A549 (cell line): Measurements from ENCODE around the gene MAP2. TPM values are rescaled to one million over a fixed set of nuclear protein-coding genes. Genes with fewer than 3 reads are reported as not detected.

Experiments
- ATAC-seq, 2 experiments: fragments of 200-7000 bp in 1 of 2; fragments of >200 bp in 1 of 2; cut with Nextera tagmentation in 1 of 2; cut with Tn5 transposase in 1 of 2; 3 replicates each; pipeline versions ENCODE4 v1.8.0 to v1.9.1; 2018 to 2020; ENCODE audit warnings: mild to moderate bottlenecking in 1 of 2, moderate library complexity in 1 of 2
- CTCF ChIA-PET: fragments of 300-600 bp; sonication (Branson Sonifier 250); formaldehyde crosslinking; extraction: SDS; loops from one replicate; lab custom pipeline; 2021; ENCODE audit warnings: antibody characterized with exemption, inconsistent platforms; lab: Yijun Ruan, JAX
- POLR2A ChIA-PET: fragments of 350-600 bp; formaldehyde crosslinking; extraction: SDS; loops from one replicate; lab custom pipeline; 2021; ENCODE audit warnings: antibody characterized with exemption, inconsistent platforms; lab: Yijun Ruan, JAX
- DNase-seq, 2 experiments: peaks; one replicate each; pipeline versions ENCODE4 v3.0.0 to v3.0.0-alpha.2; 2011 to 2016; ENCODE audit warnings: low read depth in 1 of 2, low spot score in 1 of 2
- FAIRE-seq: peaks from 2 replicates; lab custom pipeline; 2011; peaks lifted over from hg19 to GRCh38; lab: Jason Lieb, UNC
- H3K27ac ChIP-seq, 2 experiments: fragments of >200 bp; sonication (Bioruptor Twin); formaldehyde crosslinking; 3 replicates each; pipeline ENCODE4 v1.5.1; 2016 to 2017
- H3K4me1 ChIP-seq: fragments of >200 bp; sonication (Bioruptor Twin); formaldehyde crosslinking; 3 replicates; pipeline ENCODE4 v1.6.1; 2016
- H3K4me2 ChIP-seq: fragments of >200 bp; sonication (Bioruptor Twin); formaldehyde crosslinking; 3 replicates; pipeline ENCODE4 v1.6.1; 2016
- H3K4me3 ChIP-seq: fragments of >200 bp; sonication (Bioruptor Twin); formaldehyde crosslinking; 3 replicates; pipeline ENCODE4 v1.5.1; 2016
- H3K9me3 ChIP-seq: fragments of >200 bp; sonication (Bioruptor Twin); formaldehyde crosslinking; 3 replicates; pipeline ENCODE4 v1.6.1; 2016
- BHLHE40 ChIP-seq: IDR thresholded peaks from 2 replicates; pipeline ENCODE4 v1.6.1; 2012; ENCODE audit warnings: low read depth, low read length, inconsistent platforms
- CEBPB ChIP-seq, 2 experiments: fragments of >200 bp in 1 of 2; sonication (Bioruptor Twin) in 1 of 2; formaldehyde crosslinking in 1 of 2; IDR thresholded peaks; 2 replicates each; pipeline ENCODE4 v1.6.1; 2012 to 2016
- CHD2 ChIP-seq: fragments of 150-350 bp; IDR thresholded peaks from 2 replicates; pipeline ENCODE4 v1.6.1; 2014; ENCODE audit warnings: low read length; ENCODE audit not compliant: partially characterized antibody
- HOXA7 ChIP-seq: fragments of 250-450 bp; sonication (Bioruptor Pico); IDR thresholded peaks from 2 replicates; pipeline ENCODE4 v1.5.0; 2020; ENCODE audit warnings: mild to moderate bottlenecking, moderate library complexity
- HOXB5 ChIP-seq: fragments of 250-450 bp; sonication (Bioruptor Pico); IDR thresholded peaks from 2 replicates; pipeline ENCODE4 v1.5.0; 2020; ENCODE audit warnings: mild to moderate bottlenecking, moderate library complexity
- MAFK ChIP-seq: fragments of 450-650 bp; IDR thresholded peaks from 2 replicates; pipeline ENCODE4 v1.6.1; 2014; ENCODE audit not compliant: partially characterized antibody
- NPAS2 ChIP-seq: fragments of 250-450 bp; sonication (Bioruptor Pico); IDR thresholded peaks from 2 replicates; pipeline ENCODE4 v1.8.0; 2022; ENCODE audit warnings: mild to moderate bottlenecking, moderate library complexity, borderline replicate concordance
- NR3C1 ChIP-seq: fragments of >200 bp; sonication (Bioruptor Twin); formaldehyde crosslinking; IDR thresholded peaks from 3 replicates; pipeline ENCODE4 v1.6.1; 2017
- PHF8 ChIP-seq: fragments of 200-600 bp; sonication (generic); IDR thresholded peaks from 2 replicates; pipeline ENCODE4 v1.6.1; 2016; ENCODE audit warnings: low read depth, mild to moderate bottlenecking, antibody characterized with exemption, moderate library complexity, borderline replicate concordance
- RARB ChIP-seq: fragments of 250-450 bp; sonication (Bioruptor Pico); IDR thresholded peaks from 2 replicates; pipeline ENCODE4 v1.8.0; 2021; ENCODE audit warnings: mild to moderate bottlenecking, moderate library complexity
- RCOR1 ChIP-seq: fragments of 150-350 bp; IDR thresholded peaks from 2 replicates; pipeline ENCODE4 v1.6.1; 2014; ENCODE audit warnings: antibody characterized with exemption, low read length, low read depth
- RFX5 ChIP-seq: fragments of 450-650 bp; IDR thresholded peaks from 2 replicates; pipeline ENCODE4 v1.7.1; 2014; ENCODE audit warnings: antibody characterized with exemption, mild to moderate bottlenecking, moderate library complexity
- SMC3 ChIP-seq: fragments of >200 bp; sonication (Bioruptor Twin); formaldehyde crosslinking; IDR thresholded peaks from 3 replicates; pipeline ENCODE4 v1.6.1; 2018; ENCODE audit warnings: inconsistent platforms
- ZNF302 ChIP-seq: fragments of 250-450 bp; sonication (Bioruptor Pico); IDR thresholded peaks from 2 replicates; pipeline ENCODE4 v1.9.0; 2021; ENCODE audit warnings: inconsistent platforms, mild to moderate bottlenecking, moderate library complexity
- whole genome bisulfite sequencing: methylation state at CpG from one replicate; pipeline ENCODE4 v1.1.6; 2017; ENCODE audit errors: missing lambda C conversion rate; 5-methylcytosine and 5-hydroxymethylcytosine counted together
- polyA plus RNA-seq, 4 experiments: library from polyadenylated mRNA; depleted of rRNA in 3 of 4; stranded (reverse); fragments of >200 nt; fragmentation: RNase III in 1 of 4; extraction: RNeasy Plus Mini Kit Qiagen cat#74134 plus additional on column Dnase treatment in 1 of 4; gene quantifications; 2 replicates in 3 of 4; 3 replicates in 1 of 4; pipeline ENCODE4 v1.2.3, GENCODE V29; 2011 to 2017
- TF ChIP-seq, protein P1 (sequence below): fragments of 450-650 bp; IDR thresholded peaks from 2 replicates; pipeline ENCODE4 v1.6.1; 2014; ENCODE audit warnings: antibody characterized with exemption
- TF ChIP-seq, protein P2 (sequence below): fragments of 250-450 bp; sonication (Bioruptor Pico); IDR thresholded peaks from 2 replicates; pipeline ENCODE4 v1.5.0; 2020; ENCODE audit warnings: low read depth, mild to moderate bottlenecking, moderate library complexity
- TF ChIP-seq, protein P3 (sequence below): fragments of >200 bp; sonication (Bioruptor Twin); formaldehyde crosslinking; IDR thresholded peaks from 3 replicates; pipeline ENCODE4 v1.5.1; 2016
- TF ChIP-seq, protein P4 (sequence below): fragments of >200 bp; sonication (Bioruptor Twin); formaldehyde crosslinking; IDR thresholded peaks from 2 replicates; pipeline ENCODE4 v1.6.1; 2016

The MAP2 gene
- polyA plus RNA-seq, 2 of the 4 experiments (the other 2 are of a cell fraction), result 0.53 to 1.8 TPM

DNA sequence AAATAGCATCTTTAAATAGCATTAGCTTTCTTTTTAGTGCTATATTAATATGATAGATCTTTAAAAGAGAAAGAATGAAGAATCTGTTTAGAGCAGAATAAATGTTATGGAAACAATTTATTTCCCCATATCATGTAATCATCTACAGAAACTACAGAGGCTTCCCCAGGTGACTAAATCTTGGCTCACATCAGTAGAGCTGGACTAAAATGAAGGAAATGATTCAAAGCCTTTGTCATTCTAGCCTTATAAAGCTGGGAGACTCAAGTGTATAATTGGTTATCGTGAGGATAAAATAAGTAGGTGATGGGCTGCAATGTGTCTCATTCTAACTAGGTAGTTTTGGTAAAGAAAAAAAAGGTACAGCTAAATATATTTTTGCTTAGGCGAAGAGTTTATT, 264.5 kb downstream of the MAP2 start (continued):
- no peak for TF ChIP-seq SMC3
- TF ChIP-seq RFX5, result no peak
- TF ChIP-seq, protein P1, sequence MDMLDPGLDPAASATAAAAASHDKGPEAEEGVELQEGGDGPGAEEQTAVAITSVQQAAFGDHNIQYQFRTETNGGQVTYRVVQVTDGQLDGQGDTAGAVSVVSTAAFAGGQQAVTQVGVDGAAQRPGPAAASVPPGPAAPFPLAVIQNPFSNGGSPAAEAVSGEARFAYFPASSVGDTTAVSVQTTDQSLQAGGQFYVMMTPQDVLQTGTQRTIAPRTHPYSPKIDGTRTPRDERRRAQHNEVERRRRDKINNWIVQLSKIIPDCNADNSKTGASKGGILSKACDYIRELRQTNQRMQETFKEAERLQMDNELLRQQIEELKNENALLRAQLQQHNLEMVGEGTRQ, result no peak
- no peak for TF ChIP-seq RCOR1
- TF ChIP-seq MAFK, result no peak
- no peak for TF ChIP-seq RARB (CRISPR knock-in tag)
- no peak for TF ChIP-seq NR3C1
- no peak for TF ChIP-seq BHLHE40
- TF ChIP-seq, protein P2, sequence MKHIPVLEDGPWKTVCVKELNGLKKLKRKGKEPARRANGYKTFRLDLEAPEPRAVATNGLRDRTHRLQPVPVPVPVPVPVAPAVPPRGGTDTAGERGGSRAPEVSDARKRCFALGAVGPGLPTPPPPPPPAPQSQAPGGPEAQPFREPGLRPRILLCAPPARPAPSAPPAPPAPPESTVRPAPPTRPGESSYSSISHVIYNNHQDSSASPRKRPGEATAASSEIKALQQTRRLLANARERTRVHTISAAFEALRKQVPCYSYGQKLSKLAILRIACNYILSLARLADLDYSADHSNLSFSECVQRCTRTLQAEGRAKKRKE (CRISPR knock-in tag), result no peak

DNA sequence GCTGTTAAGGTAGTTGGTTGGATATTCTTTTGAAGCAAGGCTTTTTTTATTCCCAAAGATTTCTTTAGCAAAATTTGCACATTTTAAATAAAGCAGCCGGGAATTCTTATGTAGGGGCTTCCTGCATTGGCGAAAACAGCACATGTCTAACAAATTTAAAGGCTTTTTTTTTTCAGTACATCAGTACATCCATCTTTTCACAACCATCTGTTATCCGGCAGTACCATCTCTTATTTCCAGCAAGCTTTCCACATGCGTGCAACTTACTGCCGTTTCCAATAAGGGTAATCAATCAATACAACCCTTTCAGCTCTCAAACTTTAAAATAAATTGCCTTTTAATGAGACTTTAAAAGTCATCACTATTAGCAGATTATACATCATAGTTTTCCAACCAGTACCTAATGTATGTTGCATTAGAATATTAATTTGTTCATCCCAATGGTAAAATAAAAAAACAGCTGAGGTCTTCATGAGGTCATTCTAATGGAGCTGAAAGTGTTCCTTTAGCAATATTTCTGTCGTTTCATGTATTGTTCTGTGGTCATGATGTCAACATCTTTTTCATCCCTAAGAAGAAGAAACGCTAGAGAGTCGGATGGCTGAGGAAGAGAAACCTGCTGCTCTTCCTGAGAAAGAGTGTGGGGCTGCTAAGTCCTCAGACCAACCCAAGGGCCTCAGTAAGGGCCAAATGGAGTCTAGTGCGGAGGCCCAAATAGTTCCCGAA, 266.3 kb downstream of the MAP2 start:
- Histone ChIP-seq H3K4me3 (no peak overlapping the region), H3K4me2 (no peak overlapping the region), H3K4me1 (no peaks in the 10 kb centered on the region), H3K27ac (no peak overlapping the region), H3K9me3 (no peaks in the 10 kb centered on the region)
- 62% methylated on average over 10 of the region's 10 CpGs for WGBS
- no peak for FAIRE-seq
- ChIA-PET POLR2A (no interaction called here), CTCF (no interaction called here)
- TF ChIP-seq HOXA7 (CRISPR knock-in tag) (no peak), CHD2 (no peak), ZNF302 (CRISPR knock-in tag) (no peak), CEBPB (IDR thresholded peaks at IDR 0.05) (no peak)
- TF ChIP-seq, protein P1, result no peak
- no peak for ATAC-seq
- no peak for DNase-seq

DNA sequence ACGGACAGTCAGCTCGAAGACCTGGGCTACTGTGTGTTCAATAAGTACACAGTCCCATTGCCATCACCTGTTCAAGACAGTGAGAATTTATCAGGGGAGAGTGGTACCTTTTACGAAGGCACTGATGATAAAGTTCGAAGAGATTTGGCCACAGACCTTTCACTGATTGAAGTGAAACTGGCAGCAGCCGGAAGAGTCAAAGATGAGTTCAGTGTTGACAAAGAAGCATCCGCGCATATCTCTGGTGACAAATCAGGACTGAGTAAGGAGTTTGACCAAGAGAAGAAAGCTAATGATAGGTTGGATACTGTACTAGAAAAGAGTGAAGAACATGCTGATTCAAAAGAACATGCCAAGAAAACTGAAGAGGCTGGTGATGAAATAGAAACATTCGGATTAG, 270.9 kb downstream of the MAP2 start:
- WGBS, result 44% methylated on average over 8 of the region's 8 CpGs
- no peak for FAIRE-seq
- Histone ChIP-seq H3K27ac (no peak overlapping the region), H3K4me1 (no peaks in the 10 kb centered on the region), H3K4me3 (no peak overlapping the region), H3K9me3 (no peaks in the 10 kb centered on the region), H3K4me2 (no peak overlapping the region)
- POLR2A ChIA-PET, result no interaction called here
- CTCF ChIA-PET, result no interaction called here
- DNase-seq, result no peak
- TF ChIP-seq PHF8 (no peak), NPAS2 (no peak), HOXB5 (CRISPR knock-in tag) (no peak)
- TF ChIP-seq, protein P2 (CRISPR knock-in tag), result no peak
- TF ChIP-seq, protein P3, sequence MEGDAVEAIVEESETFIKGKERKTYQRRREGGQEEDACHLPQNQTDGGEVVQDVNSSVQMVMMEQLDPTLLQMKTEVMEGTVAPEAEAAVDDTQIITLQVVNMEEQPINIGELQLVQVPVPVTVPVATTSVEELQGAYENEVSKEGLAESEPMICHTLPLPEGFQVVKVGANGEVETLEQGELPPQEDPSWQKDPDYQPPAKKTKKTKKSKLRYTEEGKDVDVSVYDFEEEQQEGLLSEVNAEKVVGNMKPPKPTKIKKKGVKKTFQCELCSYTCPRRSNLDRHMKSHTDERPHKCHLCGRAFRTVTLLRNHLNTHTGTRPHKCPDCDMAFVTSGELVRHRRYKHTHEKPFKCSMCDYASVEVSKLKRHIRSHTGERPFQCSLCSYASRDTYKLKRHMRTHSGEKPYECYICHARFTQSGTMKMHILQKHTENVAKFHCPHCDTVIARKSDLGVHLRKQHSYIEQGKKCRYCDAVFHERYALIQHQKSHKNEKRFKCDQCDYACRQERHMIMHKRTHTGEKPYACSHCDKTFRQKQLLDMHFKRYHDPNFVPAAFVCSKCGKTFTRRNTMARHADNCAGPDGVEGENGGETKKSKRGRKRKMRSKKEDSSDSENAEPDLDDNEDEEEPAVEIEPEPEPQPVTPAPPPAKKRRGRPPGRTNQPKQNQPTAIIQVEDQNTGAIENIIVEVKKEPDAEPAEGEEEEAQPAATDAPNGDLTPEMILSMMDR, result no peak
- TF ChIP-seq, protein P4, sequence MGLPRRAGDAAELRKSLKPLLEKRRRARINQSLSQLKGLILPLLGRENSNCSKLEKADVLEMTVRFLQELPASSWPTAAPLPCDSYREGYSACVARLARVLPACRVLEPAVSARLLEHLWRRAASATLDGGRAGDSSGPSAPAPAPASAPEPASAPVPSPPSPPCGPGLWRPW, result no peak
- ATAC-seq, result no peak
